Panc1 (cell line): ENCODE measurements around the gene ADD2.

Experiments
- POLR2AphosphoS5 ChIP-seq: IDR thresholded peaks from 2 replicates; pipeline ENCODE4 v1.6.1; 2012; ENCODE audit warnings: mild to moderate bottlenecking, low read depth, low read length, moderate library complexity
- REST ChIP-seq, 2 experiments: IDR thresholded peaks; 2 replicates each; pipeline ENCODE4 v1.6.1; 2011 to 2012; ENCODE audit warnings: low read depth in 2 of 2, control low read depth in 1 of 2, low read length in 1 of 2, mild to moderate bottlenecking in 1 of 2, moderate library complexity in 1 of 2; ENCODE audit not compliant: insufficient read depth in 1 of 2
- SIN3A ChIP-seq: IDR thresholded peaks from 2 replicates; pipeline ENCODE4 v1.6.1; 2012; ENCODE audit warnings: low read depth, mild to moderate bottlenecking, low read length, moderate library complexity, borderline replicate concordance; ENCODE audit not compliant: insufficient read depth
- TCF7L2 ChIP-seq: IDR thresholded peaks from 2 replicates; pipeline ENCODE4 v1.6.1; 2011; ENCODE audit warnings: mild to moderate bottlenecking, low read depth, low read length, inconsistent platforms
- TF ChIP-seq, protein P1 (sequence below): fragments of 450-650 bp; IDR thresholded peaks from 2 replicates; pipeline ENCODE4 v1.5.1; 2017; ENCODE audit warnings: mild to moderate bottlenecking

DNA sequence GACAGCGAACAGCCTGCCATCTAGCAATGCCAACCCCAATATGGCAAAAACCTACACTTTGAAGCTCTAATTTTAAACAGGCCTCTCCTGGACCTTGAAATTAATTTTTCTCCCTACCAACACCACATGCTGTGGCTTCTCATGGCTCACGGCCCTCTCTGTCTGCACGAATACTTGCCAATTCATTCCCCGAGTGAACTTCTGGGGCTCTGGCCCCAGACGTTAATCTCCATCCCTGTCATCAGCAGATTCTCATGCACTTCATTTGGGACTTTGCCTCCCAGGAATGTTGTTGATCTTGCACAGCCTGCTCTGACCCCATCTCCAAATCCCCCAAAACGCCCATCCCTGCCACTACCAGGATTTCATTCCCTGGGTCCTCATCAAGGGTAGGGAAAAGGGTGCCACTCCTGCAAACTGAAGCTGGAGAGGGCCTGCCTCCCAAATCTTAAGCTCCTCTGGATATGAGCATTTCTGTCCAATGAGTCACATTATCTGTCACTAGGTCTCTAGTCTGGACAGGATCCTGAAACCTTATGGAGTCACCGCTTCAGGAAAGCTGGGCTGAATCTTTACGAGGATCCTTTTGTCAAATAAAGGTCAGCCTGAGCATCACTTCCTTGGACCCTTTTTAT lies 12.0 kb upstream of the ADD2 start:
- no peak for TF ChIP-seq POLR2AphosphoS5
- TF ChIP-seq, protein P1, sequence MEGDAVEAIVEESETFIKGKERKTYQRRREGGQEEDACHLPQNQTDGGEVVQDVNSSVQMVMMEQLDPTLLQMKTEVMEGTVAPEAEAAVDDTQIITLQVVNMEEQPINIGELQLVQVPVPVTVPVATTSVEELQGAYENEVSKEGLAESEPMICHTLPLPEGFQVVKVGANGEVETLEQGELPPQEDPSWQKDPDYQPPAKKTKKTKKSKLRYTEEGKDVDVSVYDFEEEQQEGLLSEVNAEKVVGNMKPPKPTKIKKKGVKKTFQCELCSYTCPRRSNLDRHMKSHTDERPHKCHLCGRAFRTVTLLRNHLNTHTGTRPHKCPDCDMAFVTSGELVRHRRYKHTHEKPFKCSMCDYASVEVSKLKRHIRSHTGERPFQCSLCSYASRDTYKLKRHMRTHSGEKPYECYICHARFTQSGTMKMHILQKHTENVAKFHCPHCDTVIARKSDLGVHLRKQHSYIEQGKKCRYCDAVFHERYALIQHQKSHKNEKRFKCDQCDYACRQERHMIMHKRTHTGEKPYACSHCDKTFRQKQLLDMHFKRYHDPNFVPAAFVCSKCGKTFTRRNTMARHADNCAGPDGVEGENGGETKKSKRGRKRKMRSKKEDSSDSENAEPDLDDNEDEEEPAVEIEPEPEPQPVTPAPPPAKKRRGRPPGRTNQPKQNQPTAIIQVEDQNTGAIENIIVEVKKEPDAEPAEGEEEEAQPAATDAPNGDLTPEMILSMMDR, result no peak
- TF ChIP-seq REST (IDR thresholded peaks at IDR 0.05; ENCODE audit: insufficient read depth in 1 of 2, low read depth in 2 of 2, low read length in 1 of 2), result no peak
- TF ChIP-seq SIN3A, result no peak
- TF ChIP-seq TCF7L2, result no peak
